ENCODE measurements around the gene GTPBP3.

GTPBP3 gene

GRCh38 chr19:17389288-17389687 lies 51.9 kb downstream of the GTPBP3 start:
- peaks cover 15% of the 10 kb centered on the region for H3K4me1 ChIP-seq (ENCODE audit: control insufficient read depth, insufficient read depth, low read length, poor library complexity, severe bottlenecking)
- H3K36me3 ChIP-seq (ENCODE audit: control insufficient read depth, insufficient read depth, low read length) = no peaks in the 10 kb centered on the region
- H3K27ac ChIP-seq (ENCODE audit: insufficient read depth, low read length, poor library complexity, severe bottlenecking) = no peak overlapping the region
- H3K27me3 ChIP-seq (replicated peaks; ENCODE audit: control insufficient read depth, insufficient read depth, low read length, poor library complexity, severe bottlenecking) = no peaks in the 10 kb centered on the region
- H3K4me3 ChIP-seq (ENCODE audit: insufficient read depth, low read depth, low read length, poor library complexity, severe bottlenecking) = no peak overlapping the region
- DNase-seq = no peak
- no peaks in the 10 kb centered on the region for H3K9me3 ChIP-seq (ENCODE audit: control insufficient read depth, low read length)

GRCh38 chr19:17389957-17390664 lies 52.8 kb downstream of the GTPBP3 start:
- Histone ChIP-seq H3K36me3 (ENCODE audit: control insufficient read depth, insufficient read depth, low read length) (no peaks in the 10 kb centered on the region), H3K27ac (ENCODE audit: insufficient read depth, low read length, poor library complexity, severe bottlenecking) (no peak overlapping the region), H3K27me3 (replicated peaks; ENCODE audit: control insufficient read depth, insufficient read depth, low read length, poor library complexity, severe bottlenecking) (no peaks in the 10 kb centered on the region), H3K4me3 (ENCODE audit: insufficient read depth, low read depth, low read length, poor library complexity, severe bottlenecking) (peak overlapping the region; percentile 66), H3K9me3 (ENCODE audit: control insufficient read depth, low read length) (no peaks in the 10 kb centered on the region), H3K4me1 (ENCODE audit: control insufficient read depth, insufficient read depth, low read length, poor library complexity, severe bottlenecking) (peaks cover 19% of the 10 kb centered on the region)
- DNase-seq = no peak

- Histone ChIP-seq H3K4me1 (ENCODE audit: control insufficient read depth, insufficient read depth, low read length, poor library complexity, severe bottlenecking) (peaks cover 21% of the 10 kb centered on the region), H3K4me3 (ENCODE audit: insufficient read depth, low read depth, low read length, poor library complexity, severe bottlenecking) (peak overlapping the region; percentile 66), H3K36me3 (ENCODE audit: control insufficient read depth, insufficient read depth, low read length) (no peaks in the 10 kb centered on the region), H3K27me3 (replicated peaks; ENCODE audit: control insufficient read depth, insufficient read depth, low read length, poor library complexity, severe bottlenecking) (no peaks in the 10 kb centered on the region), H3K27ac (ENCODE audit: insufficient read depth, low read length, poor library complexity, severe bottlenecking) (no peak overlapping the region), H3K9me3 (ENCODE audit: control insufficient read depth, low read length) (no peaks in the 10 kb centered on the region)
- peak; percentile 75 to 82 (median 81) for DNase-seq
These were observed 53.5 kb downstream of the GTPBP3 start for GRCh38 chr19:17390665-17391370.

- Histone ChIP-seq H3K27ac (ENCODE audit: insufficient read depth, low read length, poor library complexity, severe bottlenecking) (no peak overlapping the region), H3K4me1 (ENCODE audit: control insufficient read depth, insufficient read depth, low read length, poor library complexity, severe bottlenecking) (peaks cover 21% of the 10 kb centered on the region), H3K36me3 (ENCODE audit: control insufficient read depth, insufficient read depth, low read length) (no peaks in the 10 kb centered on the region), H3K27me3 (replicated peaks; ENCODE audit: control insufficient read depth, insufficient read depth, low read length, poor library complexity, severe bottlenecking) (no peaks in the 10 kb centered on the region), H3K4me3 (ENCODE audit: insufficient read depth, low read depth, low read length, poor library complexity, severe bottlenecking) (peak overlapping the region; percentile 14), H3K9me3 (ENCODE audit: control insufficient read depth, low read length) (no peaks in the 10 kb centered on the region)
- no peak for DNase-seq
These were observed 54.2 kb downstream of the GTPBP3 start for GRCh38 chr19:17391371-17392151.
